OCI-LY1 (cell line): ENCODE measurements around the gene RRM2.

ENCODE experiments used
- H2AFZ ChIP-seq: fragments of 200-600 bp; sonication (generic), shearing (Covaris generic); 2 replicates; pipeline ENCODE4 v1.6.0; 2014; ENCODE audit warnings: antibody characterized with exemption, mild to moderate bottlenecking, low read length
- H3F3A ChIP-seq: fragments of 200-600 bp; sonication (generic), shearing (Covaris generic); 2 replicates; pipeline ENCODE4 v1.6.0; 2014; ENCODE audit warnings: mild to moderate bottlenecking, antibody characterized with exemption, low read length, moderate library complexity; ENCODE audit not compliant: insufficient read depth
- H3K27ac ChIP-seq: fragments of 200-600 bp; sonication (generic); 2 replicates; pipeline ENCODE4 v1.5.1; 2014; ENCODE audit warnings: low read length, mixed run types, mild to moderate bottlenecking, low read depth; ENCODE audit not compliant: poor library complexity, severe bottlenecking
- H3K27me3 ChIP-seq: fragments of 200-600 bp; sonication (generic); 2 replicates; pipeline ENCODE4 v1.6.0; 2014; ENCODE audit warnings: antibody characterized with exemption, mild to moderate bottlenecking, low read length, moderate library complexity; ENCODE audit not compliant: insufficient read depth
- H3K36me3 ChIP-seq: fragments of 200-600 bp; sonication (generic); 2 replicates; pipeline ENCODE4 v1.6.1; 2014; ENCODE audit warnings: mild to moderate bottlenecking, antibody characterized with exemption, low read length, moderate library complexity, mixed read lengths; ENCODE audit not compliant: insufficient read depth
- H3K4me1 ChIP-seq: fragments of 200-600 bp; sonication (generic); 2 replicates; pipeline ENCODE4 v1.5.1; 2014; ENCODE audit warnings: mild to moderate bottlenecking, low read length, moderate library complexity; ENCODE audit not compliant: insufficient read depth, severe bottlenecking
- H3K4me2 ChIP-seq: fragments of 200-600 bp; sonication (generic), shearing (Covaris generic); 2 replicates; pipeline ENCODE4 v1.6.1; 2014; ENCODE audit warnings: low read length
- H3K4me3 ChIP-seq: fragments of 200-600 bp; sonication (generic); 2 replicates; pipeline ENCODE4 v1.5.1; 2014; ENCODE audit warnings: low read length, low read depth, mild to moderate bottlenecking, mixed read lengths; ENCODE audit not compliant: poor library complexity, severe bottlenecking
- H3K79me2 ChIP-seq: fragments of 200-600 bp; shearing (Covaris generic); 2 replicates; pipeline ENCODE4 v1.6.1; 2016; ENCODE audit warnings: mixed run types, low read length, mixed read lengths; ENCODE audit not compliant: insufficient read depth
- H3K9ac ChIP-seq: fragments of 200-600 bp; sonication (generic), shearing (Covaris generic); 2 replicates; pipeline ENCODE4 v1.6.1; 2014; ENCODE audit warnings: mild to moderate bottlenecking, low read length, mixed read lengths
- H3K9me2 ChIP-seq: fragments of 200-600 bp; sonication (generic), shearing (Covaris generic); 2 replicates; pipeline ENCODE4 v1.6.1; 2014; ENCODE audit warnings: low read depth, mild to moderate bottlenecking, low read length, mixed read lengths
- H3K9me3 ChIP-seq: fragments of 200-600 bp; shearing (Covaris generic); 2 replicates; pipeline ENCODE4 v1.6.1; 2014; ENCODE audit warnings: low read length, mixed read lengths
- H4K20me1 ChIP-seq: fragments of 200-600 bp; sonication (generic), shearing (Covaris generic); 2 replicates; pipeline ENCODE4 v1.6.0; 2016; ENCODE audit warnings: mild to moderate bottlenecking, low read length; ENCODE audit not compliant: insufficient read depth
- EZH2 ChIP-seq: fragments of 200-600 bp; sonication (generic), shearing (Covaris generic); IDR thresholded peaks from 2 replicates; pipeline ENCODE4 v1.8.0; 2017; ENCODE audit warnings: borderline replicate concordance, mixed run types, mild to moderate bottlenecking, antibody characterized with exemption, low read length, moderate library complexity, mixed read lengths
- TF ChIP-seq, protein P1 (sequence below): fragments of 200-600 bp; sonication (generic), shearing (Covaris generic); IDR thresholded peaks from 2 replicates; pipeline ENCODE4 v1.5.1; 2017; ENCODE audit warnings: mild to moderate bottlenecking, antibody characterized with exemption, low read length, moderate library complexity, mixed read lengths

The RRM2 gene

GRCh38 chr2:10132043-10132575 is 9.6 kb downstream of the RRM2 start:
- Histone ChIP-seq H3K9ac (no peak overlapping the region), H3K4me1 (peaks cover 42% of the 10 kb centered on the region), H3K9me2 (no peaks in the 10 kb centered on the region), H3K36me3 (peaks cover 72% of the 10 kb centered on the region), H2AFZ (no peak overlapping the region), H3K27ac (no peak overlapping the region), H3F3A (peaks cover 8% of the 10 kb centered on the region; the same call in 1 of the 2 replicates), H3K4me2 (no peak overlapping the region), H3K27me3 (no peaks in the 10 kb centered on the region), H4K20me1 (no peaks in the 10 kb centered on the region), H3K9me3 (no peaks in the 10 kb centered on the region), H3K4me3 (no peak overlapping the region), H3K79me2 (no peaks in the 10 kb centered on the region)
- TF ChIP-seq, protein P1, sequence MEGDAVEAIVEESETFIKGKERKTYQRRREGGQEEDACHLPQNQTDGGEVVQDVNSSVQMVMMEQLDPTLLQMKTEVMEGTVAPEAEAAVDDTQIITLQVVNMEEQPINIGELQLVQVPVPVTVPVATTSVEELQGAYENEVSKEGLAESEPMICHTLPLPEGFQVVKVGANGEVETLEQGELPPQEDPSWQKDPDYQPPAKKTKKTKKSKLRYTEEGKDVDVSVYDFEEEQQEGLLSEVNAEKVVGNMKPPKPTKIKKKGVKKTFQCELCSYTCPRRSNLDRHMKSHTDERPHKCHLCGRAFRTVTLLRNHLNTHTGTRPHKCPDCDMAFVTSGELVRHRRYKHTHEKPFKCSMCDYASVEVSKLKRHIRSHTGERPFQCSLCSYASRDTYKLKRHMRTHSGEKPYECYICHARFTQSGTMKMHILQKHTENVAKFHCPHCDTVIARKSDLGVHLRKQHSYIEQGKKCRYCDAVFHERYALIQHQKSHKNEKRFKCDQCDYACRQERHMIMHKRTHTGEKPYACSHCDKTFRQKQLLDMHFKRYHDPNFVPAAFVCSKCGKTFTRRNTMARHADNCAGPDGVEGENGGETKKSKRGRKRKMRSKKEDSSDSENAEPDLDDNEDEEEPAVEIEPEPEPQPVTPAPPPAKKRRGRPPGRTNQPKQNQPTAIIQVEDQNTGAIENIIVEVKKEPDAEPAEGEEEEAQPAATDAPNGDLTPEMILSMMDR: no peak
- TF ChIP-seq EZH2: no peak

DNA sequence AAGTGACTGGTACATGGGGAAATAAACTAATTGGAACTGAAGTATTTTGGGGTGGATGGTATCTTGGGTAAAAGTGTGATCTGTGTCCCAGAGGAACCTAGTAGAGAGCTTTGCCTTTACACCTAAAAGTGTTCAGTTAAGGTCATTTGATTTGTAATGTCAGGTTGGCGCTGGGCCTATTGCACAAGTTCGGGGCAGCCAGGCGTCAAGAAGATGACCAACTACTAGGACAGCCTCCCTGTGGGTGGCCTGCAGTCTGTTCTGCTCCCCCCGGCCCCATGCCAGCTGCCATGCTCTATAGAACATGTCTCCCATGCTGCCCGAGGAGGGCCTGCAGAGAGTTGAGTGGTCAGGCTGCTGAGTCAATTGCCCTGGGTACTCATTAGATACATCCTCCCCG is 10.1 kb downstream of the RRM2 start:
- H3K4me2 ChIP-seq: no peak overlapping the region
- H3K27ac ChIP-seq: no peak overlapping the region
- TF ChIP-seq, protein P1: no peak
- no peak for TF ChIP-seq EZH2
- H3F3A ChIP-seq: peaks cover 8% of the 10 kb centered on the region; the same call in 1 of the 2 replicates
- no peak overlapping the region for H2AFZ ChIP-seq
- H3K9ac ChIP-seq: no peak overlapping the region
- no peaks in the 10 kb centered on the region for H4K20me1 ChIP-seq
- peaks cover 37% of the 10 kb centered on the region for H3K4me1 ChIP-seq
- H3K36me3 ChIP-seq: peaks cover 67% of the 10 kb centered on the region
- no peaks in the 10 kb centered on the region for H3K9me2 ChIP-seq
- no peaks in the 10 kb centered on the region for H3K79me2 ChIP-seq
- no peaks in the 10 kb centered on the region for H3K9me3 ChIP-seq
- no peak overlapping the region for H3K4me3 ChIP-seq
- no peaks in the 10 kb centered on the region for H3K27me3 ChIP-seq

DNA sequence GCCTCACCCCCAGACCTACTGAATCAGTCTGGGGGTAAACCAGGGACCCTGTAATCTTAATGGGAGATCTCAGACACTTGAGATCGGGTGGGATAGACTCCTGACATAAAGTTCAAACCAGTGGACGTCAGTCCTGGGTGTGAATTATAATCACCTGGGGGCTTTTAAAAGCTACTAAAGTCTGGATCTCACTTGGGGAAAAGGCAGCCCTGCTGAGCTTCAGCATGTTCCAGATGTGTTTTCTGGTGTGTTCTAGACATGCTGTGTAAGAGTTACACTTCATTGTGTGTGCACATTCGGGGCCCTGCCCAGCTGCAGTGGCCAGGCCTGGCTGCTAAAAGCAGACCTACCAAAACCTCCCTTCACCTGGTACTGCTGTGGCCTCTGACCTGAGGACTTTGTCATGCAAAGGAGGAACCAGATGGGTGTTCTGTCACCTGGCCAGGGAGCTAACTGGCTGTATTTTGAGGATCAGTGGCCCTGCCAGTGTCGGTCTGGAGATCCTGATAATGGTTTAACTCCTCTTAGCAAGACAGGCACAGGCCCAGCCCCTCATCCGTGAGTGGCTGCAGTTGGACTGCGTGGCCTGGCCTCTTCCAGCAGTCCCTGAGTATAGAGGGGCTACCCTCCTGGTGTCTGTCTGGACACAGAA is 10.6 kb downstream of the RRM2 start:
- H3K9me3 ChIP-seq: no peaks in the 10 kb centered on the region
- H3K27me3 ChIP-seq: no peaks in the 10 kb centered on the region
- no peaks in the 10 kb centered on the region for H4K20me1 ChIP-seq
- peaks cover 32% of the 10 kb centered on the region for H3K4me1 ChIP-seq
- no peaks in the 10 kb centered on the region for H3K79me2 ChIP-seq
- no peak overlapping the region for H3K4me2 ChIP-seq
- no peak overlapping the region for H3K27ac ChIP-seq
- peaks cover 61% of the 10 kb centered on the region for H3K36me3 ChIP-seq
- TF ChIP-seq EZH2: no peak
- TF ChIP-seq, protein P1: no peak
- no peak overlapping the region for H3K4me3 ChIP-seq
- H3K9me2 ChIP-seq: no peaks in the 10 kb centered on the region
- peaks cover 8% of the 10 kb centered on the region; the same call in 1 of the 2 replicates for H3F3A ChIP-seq
- no peak overlapping the region for H2AFZ ChIP-seq
- H3K9ac ChIP-seq: no peak overlapping the region
